Vagina (tissue), 2 donors: ENCODE results near the gene EXOC6B.

Experiments used
- POLR2A ChIP-seq, 2 donors: fragments of 450-650 bp; IDR thresholded peaks; one replicate each; pipeline ENCODE4 v1.6.1; 2017; ENCODE audit warnings: antibody characterized with exemption in 2 of 2, mild to moderate bottlenecking in 2 of 2, moderate library complexity in 2 of 2
- TF ChIP-seq, protein P1 (sequence below), 3 experiments: fragments of 450-650 bp in 2 of 3; fragments of 200-600 bp in 1 of 3; sonication (generic) in 1 of 3; IDR thresholded peaks; one replicate each; pipeline ENCODE4 v1.5.1; 2017 to 2019; ENCODE audit warnings: antibody characterized with exemption in 3 of 3, mild to moderate bottlenecking in 2 of 3, moderate library complexity in 2 of 3

DNA sequence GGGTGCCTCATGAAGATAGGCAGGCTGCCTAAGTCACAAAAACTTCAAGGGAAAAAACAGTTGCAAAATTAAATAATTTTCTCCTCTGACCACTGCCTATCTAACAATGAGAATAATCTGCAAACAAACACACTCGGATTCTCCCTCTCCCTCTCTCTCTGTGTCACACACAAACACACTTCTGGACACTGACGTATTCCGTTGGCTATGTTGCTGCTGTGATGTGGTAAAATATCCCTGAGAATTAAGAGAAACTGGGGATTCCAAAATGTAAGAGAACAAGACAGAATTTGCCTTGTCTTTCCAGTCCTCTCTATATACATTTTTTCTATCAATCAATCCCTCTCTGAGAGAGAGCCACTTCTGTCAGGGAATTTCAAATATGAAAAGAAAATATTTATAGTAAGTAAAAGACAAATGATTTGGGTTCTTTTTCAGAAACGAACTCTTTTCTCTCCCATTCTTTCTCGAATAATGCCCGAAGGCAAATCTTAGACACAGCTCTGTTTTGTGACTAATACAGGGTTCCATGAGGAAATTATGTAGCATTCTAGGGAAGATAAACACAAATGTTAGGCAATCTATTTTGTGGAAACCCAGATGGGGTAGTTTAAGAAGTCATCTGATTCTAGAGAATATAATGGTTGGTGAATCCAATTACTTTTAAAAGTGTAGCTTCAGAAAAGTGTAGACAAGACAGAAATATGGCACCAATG, 367.9 kb downstream of the EXOC6B start:
- TF ChIP-seq, protein P1, sequence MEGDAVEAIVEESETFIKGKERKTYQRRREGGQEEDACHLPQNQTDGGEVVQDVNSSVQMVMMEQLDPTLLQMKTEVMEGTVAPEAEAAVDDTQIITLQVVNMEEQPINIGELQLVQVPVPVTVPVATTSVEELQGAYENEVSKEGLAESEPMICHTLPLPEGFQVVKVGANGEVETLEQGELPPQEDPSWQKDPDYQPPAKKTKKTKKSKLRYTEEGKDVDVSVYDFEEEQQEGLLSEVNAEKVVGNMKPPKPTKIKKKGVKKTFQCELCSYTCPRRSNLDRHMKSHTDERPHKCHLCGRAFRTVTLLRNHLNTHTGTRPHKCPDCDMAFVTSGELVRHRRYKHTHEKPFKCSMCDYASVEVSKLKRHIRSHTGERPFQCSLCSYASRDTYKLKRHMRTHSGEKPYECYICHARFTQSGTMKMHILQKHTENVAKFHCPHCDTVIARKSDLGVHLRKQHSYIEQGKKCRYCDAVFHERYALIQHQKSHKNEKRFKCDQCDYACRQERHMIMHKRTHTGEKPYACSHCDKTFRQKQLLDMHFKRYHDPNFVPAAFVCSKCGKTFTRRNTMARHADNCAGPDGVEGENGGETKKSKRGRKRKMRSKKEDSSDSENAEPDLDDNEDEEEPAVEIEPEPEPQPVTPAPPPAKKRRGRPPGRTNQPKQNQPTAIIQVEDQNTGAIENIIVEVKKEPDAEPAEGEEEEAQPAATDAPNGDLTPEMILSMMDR (IDR thresholded peaks at IDR 0.05) = no peak
- no peak for TF ChIP-seq POLR2A (IDR thresholded peaks at IDR 0.05)
